Liver (tissue), 3 donors: Measurements from ENCODE around the gene SLIT3.

Source experiments
- JUND ChIP-seq, 2 donors: IDR thresholded peaks; 2 replicates each; pipeline ENCODE4 v1.6.1; 2016; ENCODE audit warnings: antibody characterized with exemption in 2 of 2
- YY1 ChIP-seq: IDR thresholded peaks from 2 replicates; pipeline ENCODE4 v1.6.1; 2016; ENCODE audit warnings: antibody characterized with exemption, mild to moderate bottlenecking
- TF ChIP-seq, protein P1 (sequence below): fragments of 150-350 bp; IDR thresholded peaks from 2 replicates; pipeline ENCODE4 v1.5.1; 2017; ENCODE audit warnings: improper control_type of control experiment, low read depth, low read length; ENCODE audit not compliant: missing input control
- TF ChIP-seq, protein P2 (sequence below): IDR thresholded peaks from 2 replicates; pipeline ENCODE4 v1.6.1; 2016; ENCODE audit warnings: antibody characterized with exemption, mild to moderate bottlenecking
- TF ChIP-seq, protein P3 (sequence below): IDR thresholded peaks from 2 replicates; pipeline ENCODE4 v1.6.1; 2016; ENCODE audit warnings: antibody characterized with exemption
- donor health status: healthy.
- donor health status: healthy.

DNA sequence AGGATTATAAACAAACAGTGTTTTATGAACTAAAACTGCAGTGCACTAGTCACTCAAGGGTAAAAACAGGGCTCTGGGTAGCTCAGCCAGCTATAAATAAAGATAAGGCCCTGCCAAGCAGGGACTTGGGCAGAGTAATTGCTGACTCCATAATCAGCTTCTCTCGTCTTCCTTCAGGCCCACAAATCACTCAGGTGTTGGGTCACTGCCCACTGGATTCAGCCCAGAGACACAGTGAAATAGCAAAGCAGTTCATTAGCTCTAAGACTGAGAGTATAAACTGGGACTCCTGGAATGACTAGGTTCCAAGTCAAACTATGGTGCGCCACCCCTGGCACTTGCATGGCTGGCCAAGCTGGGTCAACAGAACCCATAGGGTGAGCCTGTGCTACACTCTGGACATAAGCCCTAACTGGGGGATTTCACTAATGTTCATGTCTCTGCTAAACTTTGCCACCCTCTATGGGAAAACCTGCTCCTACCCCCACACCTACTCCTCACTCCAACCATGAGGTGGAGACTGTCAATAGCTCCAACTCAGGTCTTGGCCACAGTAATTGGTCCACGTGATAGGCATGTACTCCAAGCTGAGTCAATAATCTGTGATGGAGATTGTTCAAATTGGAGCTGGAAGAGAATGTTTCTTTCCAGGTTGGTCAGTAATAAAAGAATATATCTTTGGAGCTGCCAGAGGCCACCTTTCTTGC, 158.5 kb downstream of the SLIT3 start:
- TF ChIP-seq, protein P1, sequence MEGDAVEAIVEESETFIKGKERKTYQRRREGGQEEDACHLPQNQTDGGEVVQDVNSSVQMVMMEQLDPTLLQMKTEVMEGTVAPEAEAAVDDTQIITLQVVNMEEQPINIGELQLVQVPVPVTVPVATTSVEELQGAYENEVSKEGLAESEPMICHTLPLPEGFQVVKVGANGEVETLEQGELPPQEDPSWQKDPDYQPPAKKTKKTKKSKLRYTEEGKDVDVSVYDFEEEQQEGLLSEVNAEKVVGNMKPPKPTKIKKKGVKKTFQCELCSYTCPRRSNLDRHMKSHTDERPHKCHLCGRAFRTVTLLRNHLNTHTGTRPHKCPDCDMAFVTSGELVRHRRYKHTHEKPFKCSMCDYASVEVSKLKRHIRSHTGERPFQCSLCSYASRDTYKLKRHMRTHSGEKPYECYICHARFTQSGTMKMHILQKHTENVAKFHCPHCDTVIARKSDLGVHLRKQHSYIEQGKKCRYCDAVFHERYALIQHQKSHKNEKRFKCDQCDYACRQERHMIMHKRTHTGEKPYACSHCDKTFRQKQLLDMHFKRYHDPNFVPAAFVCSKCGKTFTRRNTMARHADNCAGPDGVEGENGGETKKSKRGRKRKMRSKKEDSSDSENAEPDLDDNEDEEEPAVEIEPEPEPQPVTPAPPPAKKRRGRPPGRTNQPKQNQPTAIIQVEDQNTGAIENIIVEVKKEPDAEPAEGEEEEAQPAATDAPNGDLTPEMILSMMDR, result no peak
- TF ChIP-seq, protein P2, sequence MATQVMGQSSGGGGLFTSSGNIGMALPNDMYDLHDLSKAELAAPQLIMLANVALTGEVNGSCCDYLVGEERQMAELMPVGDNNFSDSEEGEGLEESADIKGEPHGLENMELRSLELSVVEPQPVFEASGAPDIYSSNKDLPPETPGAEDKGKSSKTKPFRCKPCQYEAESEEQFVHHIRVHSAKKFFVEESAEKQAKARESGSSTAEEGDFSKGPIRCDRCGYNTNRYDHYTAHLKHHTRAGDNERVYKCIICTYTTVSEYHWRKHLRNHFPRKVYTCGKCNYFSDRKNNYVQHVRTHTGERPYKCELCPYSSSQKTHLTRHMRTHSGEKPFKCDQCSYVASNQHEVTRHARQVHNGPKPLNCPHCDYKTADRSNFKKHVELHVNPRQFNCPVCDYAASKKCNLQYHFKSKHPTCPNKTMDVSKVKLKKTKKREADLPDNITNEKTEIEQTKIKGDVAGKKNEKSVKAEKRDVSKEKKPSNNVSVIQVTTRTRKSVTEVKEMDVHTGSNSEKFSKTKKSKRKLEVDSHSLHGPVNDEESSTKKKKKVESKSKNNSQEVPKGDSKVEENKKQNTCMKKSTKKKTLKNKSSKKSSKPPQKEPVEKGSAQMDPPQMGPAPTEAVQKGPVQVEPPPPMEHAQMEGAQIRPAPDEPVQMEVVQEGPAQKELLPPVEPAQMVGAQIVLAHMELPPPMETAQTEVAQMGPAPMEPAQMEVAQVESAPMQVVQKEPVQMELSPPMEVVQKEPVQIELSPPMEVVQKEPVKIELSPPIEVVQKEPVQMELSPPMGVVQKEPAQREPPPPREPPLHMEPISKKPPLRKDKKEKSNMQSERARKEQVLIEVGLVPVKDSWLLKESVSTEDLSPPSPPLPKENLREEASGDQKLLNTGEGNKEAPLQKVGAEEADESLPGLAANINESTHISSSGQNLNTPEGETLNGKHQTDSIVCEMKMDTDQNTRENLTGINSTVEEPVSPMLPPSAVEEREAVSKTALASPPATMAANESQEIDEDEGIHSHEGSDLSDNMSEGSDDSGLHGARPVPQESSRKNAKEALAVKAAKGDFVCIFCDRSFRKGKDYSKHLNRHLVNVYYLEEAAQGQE, result no peak
- TF ChIP-seq YY1, result no peak
- TF ChIP-seq, protein P3, sequence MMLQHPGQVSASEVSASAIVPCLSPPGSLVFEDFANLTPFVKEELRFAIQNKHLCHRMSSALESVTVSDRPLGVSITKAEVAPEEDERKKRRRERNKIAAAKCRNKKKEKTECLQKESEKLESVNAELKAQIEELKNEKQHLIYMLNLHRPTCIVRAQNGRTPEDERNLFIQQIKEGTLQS, result no peak
- TF ChIP-seq JUND (IDR thresholded peaks at IDR 0.05), result no peak
